GM15510 (cell line): ENCODE data around the gene CLN6.

Experiments used
- POLR2A ChIP-seq: IDR thresholded peaks from 3 replicates; pipeline ENCODE4 v1.6.1; 2011; ENCODE audit warnings: borderline replicate concordance; ENCODE audit not compliant: insufficient read length; ENCODE audit errors: extremely low read depth

Gene CLN6

GRCh38 chr15:68192117-68192516 is 37.4 kb downstream of the CLN6 start:
- no peak for TF ChIP-seq POLR2A

- no peak for TF ChIP-seq POLR2A
Measured at GRCh38 chr15:68191555-68191954, 38.0 kb downstream of the CLN6 start.

GRCh38 chr15:68190048-68190447 is 39.5 kb downstream of the CLN6 start:
- no peak for TF ChIP-seq POLR2A

GRCh38 chr15:68188647-68189046 is 40.9 kb downstream of the CLN6 start:
- TF ChIP-seq POLR2A, result no peak

- no peak for TF ChIP-seq POLR2A
Measured at GRCh38 chr15:68187559-68187958, 42.0 kb downstream of the CLN6 start.

- no peak for TF ChIP-seq POLR2A
Measured at GRCh38 chr15:68186671-68187397, 42.7 kb downstream of the CLN6 start.

GRCh38 chr15:68184616-68185480 is 44.7 kb downstream of the CLN6 start:
- TF ChIP-seq POLR2A, result no peak

GRCh38 chr15:68183616-68184315 is 45.8 kb downstream of the CLN6 start:
- no peak for TF ChIP-seq POLR2A

GRCh38 chr15:68177742-68178141 is 51.8 kb downstream of the CLN6 start:
- TF ChIP-seq POLR2A, result no peak

GRCh38 chr15:68176601-68177000 is 52.9 kb downstream of the CLN6 start:
- TF ChIP-seq POLR2A, result no peak

- TF ChIP-seq POLR2A, result no peak
Measured at GRCh38 chr15:68175526-68175925, 54.0 kb downstream of the CLN6 start.

GRCh38 chr15:68173119-68173518 is 56.4 kb downstream of the CLN6 start:
- TF ChIP-seq POLR2A, result no peak

- no peak for TF ChIP-seq POLR2A
Measured at GRCh38 chr15:68166847-68167246, 62.7 kb downstream of the CLN6 start.

GRCh38 chr15:68163191-68163590 is 66.3 kb downstream of the CLN6 start:
- TF ChIP-seq POLR2A, result no peak

GRCh38 chr15:68158046-68158628 is 71.4 kb downstream of the CLN6 start:
- TF ChIP-seq POLR2A, result no peak
